Testis (tissue), 2 donors: Measurements from ENCODE around the gene MAP2K3.

Source experiments
- CTCF ChIP-seq, 3 experiments: fragments of 450-650 bp in 2 of 3; fragments of 200-600 bp in 1 of 3; sonication (generic) in 1 of 3; IDR thresholded peaks; one replicate each; pipeline ENCODE4 v1.5.1; 2016 to 2019; ENCODE audit warnings: antibody characterized with exemption in 3 of 3, mild to moderate bottlenecking in 2 of 3, moderate library complexity in 1 of 3
- POLR2A ChIP-seq: fragments of 450-650 bp; IDR thresholded peaks from one replicate; pipeline ENCODE4 v1.6.1; 2017; ENCODE audit warnings: antibody characterized with exemption, mild to moderate bottlenecking, moderate library complexity

GRCh38 chr17:21275579-21276263, 8.8 kb upstream of the MAP2K3 start:
- TF ChIP-seq CTCF (IDR thresholded peaks at IDR 0.05) (no peak), POLR2A (no peak)
